HCT116 (cell line): Measurements from ENCODE around the gene GABARAP.

ENCODE experiments used
- CTCF ChIP-seq, 3 experiments: fragments of 200-600 bp in 1 of 3; sonication (generic) in 1 of 3; IDR thresholded peaks in 2 of 3; conservative IDR thresholded peaks in 1 of 3; 2 replicates each; pipeline ENCODE4 v1.5.1; 2012 to 2017; ENCODE audit warnings: low read depth in 2 of 3, low read length in 2 of 3, antibody characterized with exemption in 1 of 3, borderline replicate concordance in 1 of 3, control low read depth in 1 of 3, mild to moderate bottlenecking in 1 of 3, mixed read lengths in 1 of 3, mixed run types in 1 of 3, moderate library complexity in 1 of 3; ENCODE audit not compliant: insufficient read depth in 1 of 3
- EZH2 ChIP-seq: fragments of 200-600 bp; sonication (generic); IDR thresholded peaks from 2 replicates; pipeline ENCODE4 v1.6.1; 2017; ENCODE audit warnings: antibody characterized with exemption, mixed run types
- EZH2phosphoT487 ChIP-seq: fragments of 200-600 bp; IDR thresholded peaks from 2 replicates; pipeline ENCODE4 v1.6.1; 2018; ENCODE audit warnings: antibody characterized with exemption, borderline replicate concordance
- FOSL1 ChIP-seq: IDR thresholded peaks from 2 replicates; pipeline ENCODE4 v1.6.1; 2012; ENCODE audit warnings: low read depth
- POLR2A ChIP-seq: IDR thresholded peaks from 2 replicates; pipeline ENCODE4 v1.7.0; 2011; ENCODE audit warnings: borderline replicate concordance; ENCODE audit not compliant: insufficient read depth, insufficient read length; ENCODE audit errors: extremely low read depth
- POLR2AphosphoS5 ChIP-seq: IDR thresholded peaks from 2 replicates; pipeline ENCODE4 v1.6.1; 2011; ENCODE audit warnings: mild to moderate bottlenecking, low read depth, low read length, moderate library complexity
- YY1 ChIP-seq: IDR thresholded peaks from 2 replicates; pipeline ENCODE4 v1.6.1; 2011; ENCODE audit warnings: low read length, low read depth, moderate library complexity, mild to moderate bottlenecking; ENCODE audit not compliant: insufficient replicate concordance; ENCODE audit errors: extremely low read depth
- TF ChIP-seq, protein P1 (sequence below): IDR thresholded peaks from 2 replicates; pipeline ENCODE4 v1.6.1; 2012; ENCODE audit warnings: low read depth

GRCh38 chr17:7219812-7220592 is 22.2 kb downstream of the GABARAP start, which contains the start of the genes ACADVL and DLG4:
- TF ChIP-seq EZH2phosphoT487, result no peak
- TF ChIP-seq CTCF (IDR thresholded peaks at IDR 0.05 in 2 of 3, conservative IDR thresholded peaks at IDR 0.05 in 1 of 3; ENCODE audit: borderline replicate concordance in 1 of 3, insufficient read depth in 1 of 3, low read depth in 2 of 3, low read length in 2 of 3), result no peak
- TF ChIP-seq POLR2AphosphoS5, result peak; percentile 91
- TF ChIP-seq POLR2A, result peak; percentile 61
- TF ChIP-seq, protein P1, sequence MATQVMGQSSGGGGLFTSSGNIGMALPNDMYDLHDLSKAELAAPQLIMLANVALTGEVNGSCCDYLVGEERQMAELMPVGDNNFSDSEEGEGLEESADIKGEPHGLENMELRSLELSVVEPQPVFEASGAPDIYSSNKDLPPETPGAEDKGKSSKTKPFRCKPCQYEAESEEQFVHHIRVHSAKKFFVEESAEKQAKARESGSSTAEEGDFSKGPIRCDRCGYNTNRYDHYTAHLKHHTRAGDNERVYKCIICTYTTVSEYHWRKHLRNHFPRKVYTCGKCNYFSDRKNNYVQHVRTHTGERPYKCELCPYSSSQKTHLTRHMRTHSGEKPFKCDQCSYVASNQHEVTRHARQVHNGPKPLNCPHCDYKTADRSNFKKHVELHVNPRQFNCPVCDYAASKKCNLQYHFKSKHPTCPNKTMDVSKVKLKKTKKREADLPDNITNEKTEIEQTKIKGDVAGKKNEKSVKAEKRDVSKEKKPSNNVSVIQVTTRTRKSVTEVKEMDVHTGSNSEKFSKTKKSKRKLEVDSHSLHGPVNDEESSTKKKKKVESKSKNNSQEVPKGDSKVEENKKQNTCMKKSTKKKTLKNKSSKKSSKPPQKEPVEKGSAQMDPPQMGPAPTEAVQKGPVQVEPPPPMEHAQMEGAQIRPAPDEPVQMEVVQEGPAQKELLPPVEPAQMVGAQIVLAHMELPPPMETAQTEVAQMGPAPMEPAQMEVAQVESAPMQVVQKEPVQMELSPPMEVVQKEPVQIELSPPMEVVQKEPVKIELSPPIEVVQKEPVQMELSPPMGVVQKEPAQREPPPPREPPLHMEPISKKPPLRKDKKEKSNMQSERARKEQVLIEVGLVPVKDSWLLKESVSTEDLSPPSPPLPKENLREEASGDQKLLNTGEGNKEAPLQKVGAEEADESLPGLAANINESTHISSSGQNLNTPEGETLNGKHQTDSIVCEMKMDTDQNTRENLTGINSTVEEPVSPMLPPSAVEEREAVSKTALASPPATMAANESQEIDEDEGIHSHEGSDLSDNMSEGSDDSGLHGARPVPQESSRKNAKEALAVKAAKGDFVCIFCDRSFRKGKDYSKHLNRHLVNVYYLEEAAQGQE, result no peak
- TF ChIP-seq FOSL1, result no peak; the same call in none of the 2 replicates
- TF ChIP-seq EZH2, result no peak
- TF ChIP-seq YY1, result peak; percentile 66
